ENCODE data around the gene LPAR1.

The LPAR1 gene

DNA sequence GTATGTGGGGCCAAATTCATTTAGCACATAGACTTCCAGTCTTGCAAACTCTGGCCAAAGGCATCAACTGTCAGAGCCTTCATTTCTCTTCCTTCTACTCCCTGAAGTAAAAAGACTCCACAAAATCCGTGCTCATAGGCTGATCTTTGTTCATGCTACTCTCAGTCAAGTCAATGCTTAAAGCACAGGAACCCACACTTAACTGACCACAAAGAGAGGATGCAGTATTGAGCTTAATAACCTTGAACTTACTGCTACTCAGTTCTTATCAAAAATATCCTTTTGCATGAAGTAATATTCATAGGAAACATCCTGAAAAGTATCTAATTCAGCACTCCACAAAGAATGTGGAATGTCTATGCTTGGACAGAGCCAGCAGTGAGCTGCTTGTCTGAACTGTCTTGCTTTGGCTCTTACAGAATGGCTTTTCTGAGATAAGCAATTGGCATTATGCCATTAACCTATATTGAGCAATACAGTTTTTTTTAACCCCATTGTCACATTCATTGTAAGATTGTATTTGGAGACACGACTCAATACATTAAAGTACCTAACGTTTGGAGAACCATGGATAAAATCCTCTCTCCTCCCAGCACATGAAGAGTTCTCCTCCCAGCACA lies 21.7 kb downstream of the LPAR1 start:
- no peaks in the 10 kb centered on the region for H3K4me1 ChIP-seq (ENCODE audit: low read length)
- H2AFZ ChIP-seq (ENCODE audit: low read depth, low read length): no peak overlapping the region
- no peaks in the 10 kb centered on the region for H3K79me2 ChIP-seq (ENCODE audit: low read length)
- no peaks in the 10 kb centered on the region for H4K20me1 ChIP-seq (ENCODE audit: insufficient read depth, low read length)
- no peak overlapping the region for H3K4me2 ChIP-seq (ENCODE audit: low read length)
- no peaks in the 10 kb centered on the region for H3K36me3 ChIP-seq (replicated peaks; ENCODE audit: low read depth, low read length)
- H3K9ac ChIP-seq (ENCODE audit: low read length): no peak overlapping the region
- H3K27ac ChIP-seq (ENCODE audit: low read length): no peak overlapping the region
- no peaks in the 10 kb centered on the region for H3K27me3 ChIP-seq (ENCODE audit: low read depth, low read length)
- TF ChIP-seq, protein P1, sequence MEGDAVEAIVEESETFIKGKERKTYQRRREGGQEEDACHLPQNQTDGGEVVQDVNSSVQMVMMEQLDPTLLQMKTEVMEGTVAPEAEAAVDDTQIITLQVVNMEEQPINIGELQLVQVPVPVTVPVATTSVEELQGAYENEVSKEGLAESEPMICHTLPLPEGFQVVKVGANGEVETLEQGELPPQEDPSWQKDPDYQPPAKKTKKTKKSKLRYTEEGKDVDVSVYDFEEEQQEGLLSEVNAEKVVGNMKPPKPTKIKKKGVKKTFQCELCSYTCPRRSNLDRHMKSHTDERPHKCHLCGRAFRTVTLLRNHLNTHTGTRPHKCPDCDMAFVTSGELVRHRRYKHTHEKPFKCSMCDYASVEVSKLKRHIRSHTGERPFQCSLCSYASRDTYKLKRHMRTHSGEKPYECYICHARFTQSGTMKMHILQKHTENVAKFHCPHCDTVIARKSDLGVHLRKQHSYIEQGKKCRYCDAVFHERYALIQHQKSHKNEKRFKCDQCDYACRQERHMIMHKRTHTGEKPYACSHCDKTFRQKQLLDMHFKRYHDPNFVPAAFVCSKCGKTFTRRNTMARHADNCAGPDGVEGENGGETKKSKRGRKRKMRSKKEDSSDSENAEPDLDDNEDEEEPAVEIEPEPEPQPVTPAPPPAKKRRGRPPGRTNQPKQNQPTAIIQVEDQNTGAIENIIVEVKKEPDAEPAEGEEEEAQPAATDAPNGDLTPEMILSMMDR (IDR thresholded peaks at IDR 0.05; ENCODE audit: low read depth, low read length): no peak
- TF ChIP-seq EZH2phosphoT487 (IDR thresholded peaks at IDR 0.05; ENCODE audit: low read depth): no peak
- H3K4me3 ChIP-seq (ENCODE audit: low read length): no peak overlapping the region
- H3K9me3 ChIP-seq (ENCODE audit: insufficient read depth, low read length): no peaks in the 10 kb centered on the region

DNA sequence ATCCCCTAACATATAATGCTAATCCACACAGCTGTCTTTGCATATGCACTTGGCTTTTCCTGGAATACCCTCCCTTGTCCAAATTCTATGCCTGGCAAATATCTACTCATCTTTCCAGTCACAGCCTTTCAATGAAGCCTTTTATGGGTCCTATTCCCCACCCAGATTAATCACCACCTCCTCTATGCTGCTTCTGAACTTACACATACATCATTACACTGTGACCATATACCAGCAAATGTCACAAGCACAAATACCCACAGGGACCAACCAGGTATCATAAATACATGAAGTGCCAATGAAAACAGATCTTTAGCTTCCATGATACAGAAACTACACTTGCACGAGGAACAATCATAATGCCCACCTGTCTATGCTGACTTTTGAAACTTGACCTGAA lies 22.3 kb downstream of the LPAR1 start:
- no peak overlapping the region for H3K27ac ChIP-seq (ENCODE audit: low read length)
- no peak overlapping the region for H3K4me2 ChIP-seq (ENCODE audit: low read length)
- no peaks in the 10 kb centered on the region for H3K27me3 ChIP-seq (ENCODE audit: low read depth, low read length)
- H3K9ac ChIP-seq (ENCODE audit: low read length): no peak overlapping the region
- TF ChIP-seq, protein P1 (IDR thresholded peaks at IDR 0.05; ENCODE audit: low read depth, low read length): no peak
- no peak overlapping the region for H2AFZ ChIP-seq (ENCODE audit: low read depth, low read length)
- no peaks in the 10 kb centered on the region for H3K4me1 ChIP-seq (ENCODE audit: low read length)
- no peaks in the 10 kb centered on the region for H3K36me3 ChIP-seq (replicated peaks; ENCODE audit: low read depth, low read length)
- H3K9me3 ChIP-seq (ENCODE audit: insufficient read depth, low read length): no peaks in the 10 kb centered on the region
- no peak overlapping the region for H3K4me3 ChIP-seq (ENCODE audit: low read length)
- no peaks in the 10 kb centered on the region for H3K79me2 ChIP-seq (ENCODE audit: low read length)
- H4K20me1 ChIP-seq (ENCODE audit: insufficient read depth, low read length): no peaks in the 10 kb centered on the region

DNA sequence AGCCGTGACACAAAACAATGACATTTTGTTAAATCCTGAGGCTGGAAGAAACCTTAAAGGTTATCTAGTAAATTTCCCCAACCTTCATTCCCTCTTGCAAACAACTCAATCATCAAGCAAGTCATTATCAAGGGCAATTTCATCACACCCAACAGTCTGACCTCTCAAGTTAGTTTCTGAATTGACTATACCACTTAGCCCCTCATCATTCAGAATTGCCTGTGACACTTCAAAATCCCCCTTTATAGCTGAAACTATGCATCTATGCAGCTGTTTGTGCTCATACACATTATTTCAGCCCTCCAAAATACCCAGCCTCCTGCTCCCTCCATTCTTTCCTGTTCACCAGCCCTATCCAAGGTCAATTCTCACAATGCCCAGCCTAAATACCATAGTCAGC lies 24.6 kb downstream of the LPAR1 start:
- H3K27me3 ChIP-seq (ENCODE audit: low read depth, low read length): no peaks in the 10 kb centered on the region
- no peak overlapping the region for H3K27ac ChIP-seq (ENCODE audit: low read length)
- H3K36me3 ChIP-seq (replicated peaks; ENCODE audit: low read depth, low read length): no peaks in the 10 kb centered on the region
- no peaks in the 10 kb centered on the region for H3K9me3 ChIP-seq (ENCODE audit: insufficient read depth, low read length)
- no peak overlapping the region for H3K9ac ChIP-seq (ENCODE audit: low read length)
- H3K4me1 ChIP-seq (ENCODE audit: low read length): no peaks in the 10 kb centered on the region
- no peaks in the 10 kb centered on the region for H4K20me1 ChIP-seq (ENCODE audit: insufficient read depth, low read length)
- H3K4me3 ChIP-seq (ENCODE audit: low read length): no peak overlapping the region
- TF ChIP-seq, protein P1 (IDR thresholded peaks at IDR 0.05; ENCODE audit: low read depth, low read length): no peak
- TF ChIP-seq EZH2phosphoT487 (IDR thresholded peaks at IDR 0.05; ENCODE audit: low read depth): no peak
- H3K4me2 ChIP-seq (ENCODE audit: low read length): no peak overlapping the region
- H2AFZ ChIP-seq (ENCODE audit: low read depth, low read length): no peak overlapping the region
- H3K79me2 ChIP-seq (ENCODE audit: low read length): no peaks in the 10 kb centered on the region

DNA sequence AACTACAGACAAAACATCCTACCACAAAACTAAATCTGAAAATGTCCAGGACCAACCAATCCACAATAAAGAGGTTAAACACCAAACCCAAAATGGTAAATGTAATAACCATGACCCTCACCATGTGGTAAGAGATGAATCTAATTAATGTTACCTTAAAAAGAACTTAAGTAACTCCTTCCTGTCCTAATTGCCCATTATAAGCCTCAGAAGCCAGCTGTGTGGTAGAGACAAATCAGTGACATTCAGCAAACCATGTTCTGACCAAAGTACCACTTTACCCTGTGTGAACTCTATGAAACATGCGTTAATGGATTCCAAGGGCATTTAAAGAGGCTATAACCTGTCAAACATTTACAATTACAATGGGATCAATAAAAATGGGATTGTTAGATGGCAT lies 25.0 kb downstream of the LPAR1 start:
- Histone ChIP-seq H3K4me1 (ENCODE audit: low read length) (no peaks in the 10 kb centered on the region), H3K36me3 (replicated peaks; ENCODE audit: low read depth, low read length) (no peaks in the 10 kb centered on the region), H3K79me2 (ENCODE audit: low read length) (no peaks in the 10 kb centered on the region), H4K20me1 (ENCODE audit: insufficient read depth, low read length) (no peaks in the 10 kb centered on the region), H3K27me3 (ENCODE audit: low read depth, low read length) (no peaks in the 10 kb centered on the region), H2AFZ (ENCODE audit: low read depth, low read length) (no peak overlapping the region), H3K4me2 (ENCODE audit: low read length) (no peak overlapping the region), H3K9me3 (ENCODE audit: insufficient read depth, low read length) (no peaks in the 10 kb centered on the region), H3K27ac (ENCODE audit: low read length) (no peak overlapping the region), H3K4me3 (ENCODE audit: low read length) (no peak overlapping the region), H3K9ac (ENCODE audit: low read length) (no peak overlapping the region)
- TF ChIP-seq, protein P1 (IDR thresholded peaks at IDR 0.05; ENCODE audit: low read depth, low read length): no peak
- no peak for TF ChIP-seq EZH2phosphoT487 (IDR thresholded peaks at IDR 0.05; ENCODE audit: low read depth)
